Measurements from ENCODE around the gene XPC.
A peak's percentile ranks its signal among the peaks of the same experiment; 100 is the strongest.

The XPC gene

GRCh38 chr3:14148041-14148985 is 30.1 kb downstream of the XPC start:
- no peak for DNase-seq (ENCODE audit: low read depth in 1 of 2, low spot score in 1 of 2)

- no peak for DNase-seq (ENCODE audit: low read depth in 1 of 2, low spot score in 1 of 2)
Measured at GRCh38 chr3:14147617-14148016, 30.8 kb downstream of the XPC start.

- no peak for DNase-seq (ENCODE audit: low read depth in 1 of 2, low spot score in 1 of 2)
Measured at GRCh38 chr3:14147066-14147435, 31.4 kb downstream of the XPC start.

- no peak for DNase-seq (ENCODE audit: low read depth in 1 of 2, low spot score in 1 of 2)
Measured at GRCh38 chr3:14146381-14147065, 31.9 kb downstream of the XPC start.

- no peak for DNase-seq (ENCODE audit: low read depth in 1 of 2, low spot score in 1 of 2)
Measured at GRCh38 chr3:14145670-14146380, 32.6 kb downstream of the XPC start.

GRCh38 chr3:14145236-14145635 is 33.2 kb downstream of the XPC start:
- DNase-seq (ENCODE audit: low read depth in 1 of 2, low spot score in 1 of 2), result no peak

GRCh38 chr3:14144423-14145075 is 33.9 kb downstream of the XPC start:
- DNase-seq (ENCODE audit: low read depth in 1 of 2, low spot score in 1 of 2), result peak in 1 of 2 donors; percentile 45

- no peak for DNase-seq (ENCODE audit: low read depth in 1 of 2, low spot score in 1 of 2)
Measured at GRCh38 chr3:14143271-14144225, 34.9 kb downstream of the XPC start.

- peak in 1 of 2 donors; percentile 37 for DNase-seq (ENCODE audit: low read depth in 1 of 2, low spot score in 1 of 2)
Measured at GRCh38 chr3:14142567-14143270, 35.7 kb downstream of the XPC start.

GRCh38 chr3:14141602-14142341 is 36.6 kb downstream of the XPC start:
- DNase-seq (ENCODE audit: low read depth in 1 of 2, low spot score in 1 of 2), result no peak

GRCh38 chr3:14141144-14141543 is 37.3 kb downstream of the XPC start:
- DNase-seq (ENCODE audit: low read depth in 1 of 2, low spot score in 1 of 2), result no peak

GRCh38 chr3:14140668-14141067 is 37.7 kb downstream of the XPC start:
- DNase-seq (ENCODE audit: low read depth in 1 of 2, low spot score in 1 of 2), result no peak

- no peak for DNase-seq (ENCODE audit: low read depth in 1 of 2, low spot score in 1 of 2)
Measured at GRCh38 chr3:14139771-14140170, 38.6 kb downstream of the XPC start.

- no peak for DNase-seq (ENCODE audit: low read depth in 1 of 2, low spot score in 1 of 2)
Measured at GRCh38 chr3:14138878-14139655, 39.3 kb downstream of the XPC start.

GRCh38 chr3:14138109-14138877 is 40.1 kb downstream of the XPC start:
- DNase-seq (ENCODE audit: low read depth in 1 of 2, low spot score in 1 of 2), result no peak

- DNase-seq (ENCODE audit: low read depth in 1 of 2, low spot score in 1 of 2), result no peak
Measured at GRCh38 chr3:14137445-14137844, 41.0 kb downstream of the XPC start.

GRCh38 chr3:14137004-14137403 is 41.4 kb downstream of the XPC start:
- DNase-seq (ENCODE audit: low read depth in 1 of 2, low spot score in 1 of 2), result no peak

Measured in activated T-helper 1 cell treated with anti-CD3 and anti-CD28 coated beads, Interleukin-2, amount 50 U/mL, for 16 hours (primary cell).